C4-2B (cell line): ENCODE data around the gene CNOT1.

Experiments
- H3K27ac ChIP-seq: fragments of 450-650 bp; 2 replicates; pipeline ENCODE4 v1.5.1; 2017
- ZFX ChIP-seq: fragments of 450-650 bp; IDR thresholded peaks from 2 replicates; pipeline ENCODE4 v1.6.1; 2017
- TF ChIP-seq, protein P1 (sequence below): fragments of 450-650 bp; conservative IDR thresholded peaks from 2 replicates; pipeline ENCODE4 v1.5.1; 2017; ENCODE audit warnings: mild to moderate bottlenecking

The CNOT1 gene

DNA sequence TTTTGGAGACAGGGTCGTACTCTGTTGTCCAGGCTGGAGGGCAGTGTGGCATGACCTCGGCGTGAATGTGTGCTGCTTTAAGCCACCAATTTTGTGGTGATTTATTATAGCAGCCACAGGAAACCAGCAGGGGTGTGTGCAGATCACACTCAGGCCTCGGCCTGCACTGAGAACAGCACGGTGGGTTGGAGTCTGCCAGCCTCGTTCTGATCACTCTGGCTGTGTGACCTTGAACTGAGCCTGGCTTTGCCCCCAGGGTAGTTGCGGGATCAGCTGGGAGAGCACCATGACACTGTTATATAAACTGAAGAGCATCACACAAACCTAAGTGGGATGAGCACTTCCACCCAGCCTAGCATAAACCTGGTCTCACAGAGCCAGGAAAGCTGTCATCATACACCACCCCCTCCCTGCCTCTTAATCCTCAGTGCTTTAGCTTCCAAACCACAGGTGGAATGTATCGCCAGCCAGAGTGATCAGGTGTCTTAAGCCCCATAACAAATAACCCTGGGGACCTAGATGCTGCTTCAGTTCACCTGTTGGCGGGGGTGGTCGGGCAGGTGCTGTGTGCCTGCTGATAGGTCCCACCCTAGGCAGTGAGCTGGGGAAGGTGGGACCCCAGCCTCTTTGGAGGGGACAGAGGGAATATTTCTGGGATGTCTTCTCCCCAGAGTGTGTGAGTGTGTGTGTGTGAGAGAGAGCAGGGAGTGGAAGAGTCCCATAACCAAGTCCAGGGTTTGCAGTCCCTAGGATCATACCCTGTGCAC, 158.2 kb downstream of the CNOT1 start:
- no peak overlapping the region for H3K27ac ChIP-seq
- TF ChIP-seq, protein P1, sequence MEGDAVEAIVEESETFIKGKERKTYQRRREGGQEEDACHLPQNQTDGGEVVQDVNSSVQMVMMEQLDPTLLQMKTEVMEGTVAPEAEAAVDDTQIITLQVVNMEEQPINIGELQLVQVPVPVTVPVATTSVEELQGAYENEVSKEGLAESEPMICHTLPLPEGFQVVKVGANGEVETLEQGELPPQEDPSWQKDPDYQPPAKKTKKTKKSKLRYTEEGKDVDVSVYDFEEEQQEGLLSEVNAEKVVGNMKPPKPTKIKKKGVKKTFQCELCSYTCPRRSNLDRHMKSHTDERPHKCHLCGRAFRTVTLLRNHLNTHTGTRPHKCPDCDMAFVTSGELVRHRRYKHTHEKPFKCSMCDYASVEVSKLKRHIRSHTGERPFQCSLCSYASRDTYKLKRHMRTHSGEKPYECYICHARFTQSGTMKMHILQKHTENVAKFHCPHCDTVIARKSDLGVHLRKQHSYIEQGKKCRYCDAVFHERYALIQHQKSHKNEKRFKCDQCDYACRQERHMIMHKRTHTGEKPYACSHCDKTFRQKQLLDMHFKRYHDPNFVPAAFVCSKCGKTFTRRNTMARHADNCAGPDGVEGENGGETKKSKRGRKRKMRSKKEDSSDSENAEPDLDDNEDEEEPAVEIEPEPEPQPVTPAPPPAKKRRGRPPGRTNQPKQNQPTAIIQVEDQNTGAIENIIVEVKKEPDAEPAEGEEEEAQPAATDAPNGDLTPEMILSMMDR, result no peak
- TF ChIP-seq ZFX, result no peak
